BLaER1 treated with 17β-estradiol and CSF1 and Interleukin-3, amounts not matched to agents 10 nM and 100 nM (cell line): ENCODE results near the gene GTF2H1.

Experiments
- H3K27ac ChIP-seq, 11 experiments: shearing (Covaris generic); formaldehyde crosslinking; 2 replicates each; pipeline ENCODE4 v1.8.1; 2022
- H3K27me3 ChIP-seq, 11 experiments: shearing (Covaris generic); formaldehyde crosslinking; 2 replicates each; pipeline ENCODE4 v1.8.1; 2022
- H3K36me3 ChIP-seq, 11 experiments: shearing (Covaris generic); formaldehyde crosslinking; 2 replicates each; pipeline ENCODE4 v1.8.1; 2022
- H3K4me1 ChIP-seq, 10 experiments: shearing (Covaris generic); formaldehyde crosslinking; 2 replicates each; pipeline ENCODE4 v1.8.1; 2022
- H3K4me2 ChIP-seq, 11 experiments: shearing (Covaris generic); formaldehyde crosslinking; 2 replicates each; pipeline ENCODE4 v1.8.1; 2022
- H3K4me3 ChIP-seq, 10 experiments: shearing (Covaris generic); formaldehyde crosslinking; 2 replicates each; pipeline ENCODE4 v1.8.1; 2022
- H3K9ac ChIP-seq, 11 experiments: shearing (Covaris generic); formaldehyde crosslinking; 2 replicates each; pipeline ENCODE4 v1.8.1; 2022
- H3K9me3 ChIP-seq, 11 experiments: shearing (Covaris generic); formaldehyde crosslinking; replicated peaks in 1 of 11; 2 replicates each; pipeline ENCODE4 v1.8.1; 2022
- H4K20me1 ChIP-seq, 11 experiments: shearing (Covaris generic); formaldehyde crosslinking; 2 replicates each; pipeline ENCODE4 v1.8.1; 2022
- Cebpa-rat ChIP-seq, 11 experiments: shearing (Covaris generic); IDR thresholded peaks; 2 replicates each; pipeline ENCODE4 v1.8.1; 2022

The GTF2H1 gene

GRCh38 chr11:18352581-18352980 lies 30.2 kb downstream of the GTF2H1 start:
- no peak overlapping the region for H3K4me3 ChIP-seq
- no peaks in the 10 kb centered on the region for H4K20me1 ChIP-seq
- H3K36me3 ChIP-seq: peaks cover 81 to 100% (median 92%) of the 10 kb centered on the region in 11 experiments
- no peak overlapping the region for H3K4me2 ChIP-seq
- no peaks in the 10 kb centered on the region for H3K9me3 ChIP-seq
- no peak overlapping the region for H3K27ac ChIP-seq
- no peak for TF ChIP-seq Cebpa-rat (IDR thresholded peaks at IDR 0.05)
- H3K27me3 ChIP-seq: no peaks in the 10 kb centered on the region
- no peak overlapping the region for H3K9ac ChIP-seq
- H3K4me1 ChIP-seq: peaks cover 0 to 9% (median 5%) of the 10 kb centered on the region in 10 experiments; a peak in 10 of 20 replicates

DNA sequence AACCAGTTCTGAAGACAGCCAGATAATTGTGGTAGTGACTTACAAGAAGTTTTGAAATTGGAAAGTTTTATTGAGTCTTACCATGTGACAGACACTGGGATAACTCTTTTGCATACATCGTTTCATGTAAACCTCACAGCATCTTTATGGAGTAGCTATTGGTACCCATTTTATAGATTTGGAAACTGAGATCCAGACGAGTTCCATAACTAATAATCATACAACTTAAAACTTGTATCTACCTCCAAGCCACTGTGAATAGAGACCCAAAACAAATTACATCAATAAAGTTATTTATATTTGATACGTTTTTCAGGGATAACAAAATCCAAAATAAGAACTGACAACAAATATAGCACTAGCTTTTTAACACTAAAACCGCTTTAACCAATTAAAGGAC lies 36.3 kb downstream of the GTF2H1 start:
- H3K27me3 ChIP-seq: no peaks in the 10 kb centered on the region
- no peaks in the 10 kb centered on the region for H3K9me3 ChIP-seq
- no peak overlapping the region for H3K27ac ChIP-seq
- no peak overlapping the region; a peak in 1 of 22 replicates for H3K9ac ChIP-seq
- TF ChIP-seq Cebpa-rat (IDR thresholded peaks at IDR 0.05): no peak
- peaks cover 95 to 100% (median 99%) of the 10 kb centered on the region in 11 experiments for H3K36me3 ChIP-seq
- H3K4me3 ChIP-seq: no peak overlapping the region
- peaks cover 0 to 24% (median 13%) of the 10 kb centered on the region in 10 experiments; a peak in 12 of 20 replicates for H3K4me1 ChIP-seq
- H3K4me2 ChIP-seq: peak overlapping the region in 3 of 11 experiments; percentile 18 to 29 (median 20); a peak in 3 of 22 replicates
- no peaks in the 10 kb centered on the region for H4K20me1 ChIP-seq

GRCh38 chr11:18361154-18361553 lies 38.8 kb downstream of the GTF2H1 start:
- Histone ChIP-seq H3K9me3 (no peaks in the 10 kb centered on the region), H3K27ac (peak overlapping the region in 2 of 11 experiments; percentile 5 to 23; a peak in 2 of 22 replicates), H3K4me3 (no peak overlapping the region), H3K36me3 (peaks cover 95 to 100% (median 98%) of the 10 kb centered on the region in 11 experiments), H3K4me2 (no peak overlapping the region), H4K20me1 (no peaks in the 10 kb centered on the region), H3K4me1 (peaks cover 23 to 44% (median 37%) of the 10 kb centered on the region in 10 experiments), H3K9ac (no peak overlapping the region), H3K27me3 (no peaks in the 10 kb centered on the region)
- no peak for TF ChIP-seq Cebpa-rat (IDR thresholded peaks at IDR 0.05)

- H3K9me3 ChIP-seq: no peaks in the 10 kb centered on the region
- peak overlapping the region in 5 of 11 experiments; percentile 21 to 76 (median 64); a peak in 6 of 22 replicates for H3K9ac ChIP-seq
- no peak overlapping the region for H3K4me3 ChIP-seq
- TF ChIP-seq Cebpa-rat (IDR thresholded peaks at IDR 0.05): no peak
- no peaks in the 10 kb centered on the region for H3K27me3 ChIP-seq
- no peaks in the 10 kb centered on the region for H4K20me1 ChIP-seq
- peak overlapping the region in 10 of 11 experiments; percentile 55 to 91 (median 81); a peak in 18 of 22 replicates for H3K27ac ChIP-seq
- peaks cover 68 to 98% (median 77%) of the 10 kb centered on the region in 11 experiments for H3K36me3 ChIP-seq
- peaks cover 57 to 65% (median 61%) of the 10 kb centered on the region in 10 experiments for H3K4me1 ChIP-seq
- H3K4me2 ChIP-seq: peak overlapping the region; percentile 59 to 88 (median 75); a peak in 19 of 22 replicates
These were observed 42.2 kb downstream of the GTF2H1 start for GRCh38 chr11:18364495-18365073.

DNA sequence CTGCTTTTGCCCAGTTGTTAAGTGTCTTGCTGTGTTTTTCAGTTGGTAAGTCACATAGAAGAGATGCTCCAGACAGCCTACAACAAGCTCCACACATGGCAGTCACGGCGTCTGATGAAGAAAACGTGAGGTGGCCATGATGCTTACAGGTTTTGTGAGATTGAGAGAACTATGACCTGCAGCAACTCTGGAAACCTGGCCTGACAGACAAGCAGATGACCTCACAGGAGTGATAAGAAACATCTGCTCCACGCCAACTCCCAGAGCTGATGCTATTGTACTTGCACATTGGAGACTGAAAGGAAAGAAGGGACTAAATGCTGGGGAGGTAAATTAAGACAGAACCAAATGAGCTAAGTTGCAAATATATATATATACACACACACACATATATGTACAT lies 43.4 kb downstream of the GTF2H1 start:
- no peak for TF ChIP-seq Cebpa-rat (IDR thresholded peaks at IDR 0.05)
- no peaks in the 10 kb centered on the region for H4K20me1 ChIP-seq
- peaks cover 56 to 98% (median 68%) of the 10 kb centered on the region in 11 experiments for H3K36me3 ChIP-seq
- H3K27ac ChIP-seq: peak overlapping the region; percentile 1 to 91 (median 81); a peak in 21 of 22 replicates
- H3K4me1 ChIP-seq: peaks cover 59 to 71% (median 65%) of the 10 kb centered on the region in 10 experiments
- peak overlapping the region in 10 of 11 experiments; percentile 15 to 76 (median 60); a peak in 19 of 22 replicates for H3K9ac ChIP-seq
- peak overlapping the region in 5 of 10 experiments; percentile 32 to 52 (median 42); a peak in 7 of 20 replicates for H3K4me3 ChIP-seq
- no peaks in the 10 kb centered on the region for H3K27me3 ChIP-seq
- H3K9me3 ChIP-seq: no peaks in the 10 kb centered on the region
- H3K4me2 ChIP-seq: peak overlapping the region; percentile 59 to 88 (median 75)

- peak overlapping the region in 8 of 10 experiments; percentile 12 to 52 (median 42); a peak in 10 of 20 replicates for H3K4me3 ChIP-seq
- H3K9ac ChIP-seq: peak overlapping the region in 9 of 11 experiments; percentile 15 to 76 (median 64); a peak in 18 of 22 replicates
- H3K27me3 ChIP-seq: no peaks in the 10 kb centered on the region
- H4K20me1 ChIP-seq: no peaks in the 10 kb centered on the region
- peak in 3 of 11 experiments; percentile 54 to 72 (median 57); a peak in 4 of 22 replicates for TF ChIP-seq Cebpa-rat (IDR thresholded peaks at IDR 0.05)
- peaks cover 51 to 94% (median 62%) of the 10 kb centered on the region in 11 experiments for H3K36me3 ChIP-seq
- H3K4me1 ChIP-seq: peaks cover 59 to 70% (median 65%) of the 10 kb centered on the region in 10 experiments
- peak overlapping the region; percentile 1 to 91 (median 81); a peak in 20 of 22 replicates for H3K27ac ChIP-seq
- H3K9me3 ChIP-seq: no peaks in the 10 kb centered on the region
- peak overlapping the region; percentile 59 to 88 (median 75); a peak in 21 of 22 replicates for H3K4me2 ChIP-seq
These were observed 43.9 kb downstream of the GTF2H1 start for GRCh38 chr11:18366286-18366685.

DNA sequence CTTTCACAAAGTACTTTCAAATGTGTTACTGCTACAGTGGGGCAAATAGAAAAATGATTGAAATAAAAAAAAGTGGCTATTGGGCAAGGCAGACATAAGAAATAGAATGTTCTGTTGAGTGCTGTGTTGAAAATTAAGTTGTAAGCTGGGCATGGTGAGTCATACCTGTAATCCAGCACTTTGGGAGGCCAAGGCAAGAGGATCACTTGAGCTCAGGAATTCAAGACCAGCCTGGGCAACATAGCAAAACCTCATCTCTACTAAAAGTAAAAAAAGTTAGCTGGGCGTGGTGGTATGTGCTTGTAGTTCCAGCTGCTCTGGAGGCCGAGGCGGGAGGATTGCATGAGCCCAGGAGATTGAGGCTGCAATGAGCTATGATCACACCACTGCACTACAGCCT lies 45.1 kb downstream of the GTF2H1 start:
- H3K27me3 ChIP-seq: no peaks in the 10 kb centered on the region
- no peak for TF ChIP-seq Cebpa-rat (IDR thresholded peaks at IDR 0.05)
- H3K4me2 ChIP-seq: peak overlapping the region; percentile 59 to 88 (median 75)
- no peaks in the 10 kb centered on the region for H4K20me1 ChIP-seq
- H3K4me3 ChIP-seq: 0 out of 20 replicates have a peak overlapping the region, but pooled peaks of 1 of the 10 experiments have one; percentile 2
- H3K4me1 ChIP-seq: peaks cover 57 to 66% (median 63%) of the 10 kb centered on the region in 10 experiments
- peak overlapping the region in 7 of 11 experiments; percentile 51 to 76 (median 66); a peak in 8 of 22 replicates for H3K9ac ChIP-seq
- H3K9me3 ChIP-seq: no peaks in the 10 kb centered on the region
- peak overlapping the region in 10 of 11 experiments; percentile 25 to 91 (median 81); a peak in 18 of 22 replicates for H3K27ac ChIP-seq
- H3K36me3 ChIP-seq: peaks cover 40 to 82% (median 52%) of the 10 kb centered on the region in 11 experiments

DNA sequence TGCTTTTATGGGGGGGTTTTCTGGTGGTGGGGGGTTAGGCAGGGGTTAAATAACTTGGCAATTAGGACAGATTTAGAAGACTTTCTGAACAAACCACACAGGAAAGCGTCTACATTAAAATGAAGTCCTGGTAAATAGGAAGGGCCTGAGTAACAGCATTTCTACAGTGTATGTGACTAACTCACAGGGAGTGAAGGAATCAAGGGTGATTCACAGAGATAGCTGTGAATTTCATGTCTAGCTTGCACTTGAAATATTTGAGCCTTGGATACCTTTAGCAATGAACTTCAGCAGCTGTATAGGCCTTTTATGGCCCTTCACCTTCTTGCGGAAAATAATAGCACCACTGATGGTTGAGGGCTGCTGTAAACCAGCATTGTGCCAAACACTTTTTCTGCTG lies 45.9 kb downstream of the GTF2H1 start:
- Histone ChIP-seq H3K4me3 (no peak overlapping the region), H3K36me3 (peaks cover 32 to 75% (median 48%) of the 10 kb centered on the region in 11 experiments), H3K4me2 (peak overlapping the region; percentile 53 to 88 (median 75)), H3K27ac (peak overlapping the region; percentile 14 to 91 (median 81); a peak in 20 of 22 replicates), H4K20me1 (no peaks in the 10 kb centered on the region), H3K9ac (peak overlapping the region in 10 of 11 experiments; percentile 27 to 66 (median 50); a peak in 18 of 22 replicates), H3K27me3 (no peaks in the 10 kb centered on the region), H3K9me3 (no peaks in the 10 kb centered on the region), H3K4me1 (peaks cover 57 to 66% (median 63%) of the 10 kb centered on the region in 10 experiments)
- no peak for TF ChIP-seq Cebpa-rat (IDR thresholded peaks at IDR 0.05)

- no peaks in the 10 kb centered on the region for H3K27me3 ChIP-seq
- H3K27ac ChIP-seq: peak overlapping the region in 7 of 11 experiments; percentile 65 to 91 (median 82); a peak in 14 of 22 replicates
- peaks cover 54 to 58% (median 56%) of the 10 kb centered on the region in 10 experiments for H3K4me1 ChIP-seq
- no peaks in the 10 kb centered on the region for H3K9me3 ChIP-seq
- no peak for TF ChIP-seq Cebpa-rat (IDR thresholded peaks at IDR 0.05)
- peaks cover 20 to 63% (median 37%) of the 10 kb centered on the region in 11 experiments for H3K36me3 ChIP-seq
- peak overlapping the region in 10 of 11 experiments; percentile 56 to 88 (median 76); a peak in 21 of 22 replicates for H3K4me2 ChIP-seq
- H3K4me3 ChIP-seq: no peak overlapping the region
- H4K20me1 ChIP-seq: no peaks in the 10 kb centered on the region
- no peak overlapping the region for H3K9ac ChIP-seq
These were observed 47.0 kb downstream of the GTF2H1 start for GRCh38 chr11:18369398-18369797.
